ENCODE results near the gene MAN1B1.
"Not testable (repeated sequence)": the region's sequence is repeated elsewhere in the genome, so short reads cannot be mapped to it uniquely, and the experiment has no call there.

The MAN1B1 gene

GRCh38 chr9:137110147-137110910 lies 23.5 kb downstream of the MAN1B1 start:
- no peak for DNase-seq (ENCODE audit: low read depth in 2 of 2)

GRCh38 chr9:137110911-137111787 lies 24.4 kb downstream of the MAN1B1 start:
- DNase-seq (ENCODE audit: low read depth in 2 of 2) = no peak

- no peak for DNase-seq (ENCODE audit: low read depth in 2 of 2)
These were observed 25.2 kb downstream of the MAN1B1 start for GRCh38 chr9:137111788-137112563.

- no peak for DNase-seq (ENCODE audit: low read depth in 2 of 2)
These were observed 26.0 kb downstream of the MAN1B1 start for GRCh38 chr9:137112564-137113384.

GRCh38 chr9:137113385-137114159 lies 26.8 kb downstream of the MAN1B1 start:
- DNase-seq (ENCODE audit: low read depth in 2 of 2) = no peak

- DNase-seq (ENCODE audit: low read depth in 2 of 2) = no peak
These were observed 27.4 kb downstream of the MAN1B1 start for GRCh38 chr9:137114220-137114612.

- DNase-seq (ENCODE audit: low read depth in 2 of 2) = peak; percentile 54 to 75
These were observed 28.0 kb downstream of the MAN1B1 start, which contains the start of gene DPP7 for GRCh38 chr9:137114613-137115393. DPP7 (minus strand) TSS chr9:137114733; CDS start chr9:137114713, 20 bp downstream.

- no peak for DNase-seq (ENCODE audit: low read depth in 2 of 2)
These were observed 28.7 kb downstream of the MAN1B1 start for GRCh38 chr9:137115394-137116026.

- no peak for DNase-seq (ENCODE audit: low read depth in 2 of 2)
These were observed 29.3 kb downstream of the MAN1B1 start for GRCh38 chr9:137116027-137116507.

GRCh38 chr9:137116728-137117127 lies 29.9 kb downstream of the MAN1B1 start:
- no peak for DNase-seq (ENCODE audit: low read depth in 2 of 2)

- DNase-seq (ENCODE audit: low read depth in 2 of 2) = no peak
These were observed 30.5 kb downstream of the MAN1B1 start for GRCh38 chr9:137117269-137117731.

- not testable (repeated sequence) for DNase-seq (ENCODE audit: low read depth in 2 of 2)
These were observed 31.4 kb downstream of the MAN1B1 start for GRCh38 chr9:137118092-137118603.

- DNase-seq (ENCODE audit: low read depth in 2 of 2) = not testable (repeated sequence)
These were observed 35.4 kb downstream of the MAN1B1 start for GRCh38 chr9:137121927-137122795.

GRCh38 chr9:137122796-137123467 lies 36.1 kb downstream of the MAN1B1 start:
- not testable (repeated sequence) for DNase-seq (ENCODE audit: low read depth in 2 of 2)

- DNase-seq (ENCODE audit: low read depth in 2 of 2) = no peak
These were observed 36.7 kb downstream of the MAN1B1 start for GRCh38 chr9:137123468-137123837.

GRCh38 chr9:137123952-137124462 lies 37.2 kb downstream of the MAN1B1 start:
- not testable (repeated sequence) for DNase-seq (ENCODE audit: low read depth in 2 of 2)

GRCh38 chr9:137126786-137127185 lies 40.0 kb downstream of the MAN1B1 start:
- no peak for DNase-seq (ENCODE audit: low read depth in 2 of 2)

All from stimulated activated CD4-positive, alpha-beta T cell treated with anti-CD3 and anti-CD28 coated beads, Interleukin-15, amount 100 ng/mL, for 48 hours (primary cell).